Measurements from ENCODE around the gene ADGRB2. TPM values are rescaled to one million over a fixed set of nuclear protein-coding genes. Genes with fewer than 3 reads are reported as not detected.

ADGRB2 gene
- total and polyA plus RNA-seq, 3 donors from 2014 or later = 11.8 to 18.0 (median 15.7) TPM

- Histone ChIP-seq H3K4me3 (no peak overlapping the region), H3K36me3 (ENCODE audit: low read depth, missing control alignments) (no peaks in the 10 kb centered on the region), H3K9me3 (no peaks in the 10 kb centered on the region), H3K27ac (no peak overlapping the region), H3K27me3 (no peaks in the 10 kb centered on the region), H3K4me1 (peaks cover 49% of the 10 kb centered on the region)
- 70 to 72% methylated on average over 12 of the region's 12 CpGs for WGBS, 2 donors
- intact Hi-C loops (cut with DNase I; ENCODE audit: low total_unique reads) = no loop called here
- no peak for TF ChIP-seq POLR2A (IDR thresholded peaks at IDR 0.05)
- TF ChIP-seq CTCF (IDR thresholded peaks at IDR 0.05) = no peak
- peak; percentile 46 for DNase-seq
Observed at GRCh38 chr1:31752952-31753475, 11.1 kb downstream of the ADGRB2 start.

GRCh38 chr1:31752258-31752657 is 11.9 kb downstream of the ADGRB2 start:
- no peak for DNase-seq
- peaks cover 49% of the 10 kb centered on the region for H3K4me1 ChIP-seq

GRCh38 chr1:31751822-31752241 is 12.3 kb downstream of the ADGRB2 start:
- intact Hi-C loops (cut with DNase I; ENCODE audit: low total_unique reads) = no loop called here
- 55 to 89% methylated on average over 3 to 5 of the region's 5 CpGs for WGBS, 2 donors

More at GRCh38 chr1:31752258-31752657, 11.9 kb downstream of the ADGRB2 start:
- no peak overlapping the region for H3K4me3 ChIP-seq
- intact Hi-C loops (cut with DNase I; ENCODE audit: low total_unique reads) = no loop called here
- WGBS, 2 donors = 52 to 57% methylated on average over 4 to 7 of the region's 7 CpGs
- H3K9me3 ChIP-seq = no peaks in the 10 kb centered on the region
- TF ChIP-seq CTCF (IDR thresholded peaks at IDR 0.05) (no peak), POLR2A (IDR thresholded peaks at IDR 0.05) (no peak)
- H3K36me3 ChIP-seq (ENCODE audit: low read depth, missing control alignments) = no peaks in the 10 kb centered on the region
- no peaks in the 10 kb centered on the region for H3K27me3 ChIP-seq
- H3K27ac ChIP-seq = peak overlapping the region in 1 of 2 donors; percentile 29

GRCh38 chr1:31750858-31751510 is 13.2 kb downstream of the ADGRB2 start:
- Histone ChIP-seq H3K4me1 (peaks cover 56% of the 10 kb centered on the region), H3K36me3 (ENCODE audit: low read depth, missing control alignments) (no peaks in the 10 kb centered on the region), H3K4me3 (no peak overlapping the region), H3K27me3 (no peaks in the 10 kb centered on the region), H3K9me3 (no peaks in the 10 kb centered on the region), H3K27ac (no peak overlapping the region)
- TF ChIP-seq CTCF (IDR thresholded peaks at IDR 0.05) = no peak
- TF ChIP-seq POLR2A (IDR thresholded peaks at IDR 0.05) = no peak
- 54 to 56% methylated on average over 10 to 11 of the region's 11 CpGs for WGBS, 2 donors
- DNase-seq = no peak
- intact Hi-C loops (cut with DNase I; ENCODE audit: low total_unique reads) = no loop called here

More at GRCh38 chr1:31751822-31752241, 12.3 kb downstream of the ADGRB2 start:
- Histone ChIP-seq H3K4me3 (no peak overlapping the region), H3K9me3 (no peaks in the 10 kb centered on the region), H3K27ac (peak overlapping the region in 1 of 2 donors; percentile 29), H3K27me3 (no peaks in the 10 kb centered on the region), H3K36me3 (ENCODE audit: low read depth, missing control alignments) (no peaks in the 10 kb centered on the region), H3K4me1 (peaks cover 49% of the 10 kb centered on the region)
- no peak for TF ChIP-seq CTCF (IDR thresholded peaks at IDR 0.05)
- TF ChIP-seq POLR2A (IDR thresholded peaks at IDR 0.05) = no peak
- DNase-seq = peak; percentile 76
